ENCODE data around the gene LTBP2. TPM values are rescaled to one million over a fixed set of nuclear protein-coding genes. Genes with fewer than 3 reads are reported as not detected.

The LTBP2 gene
- total RNA-seq, 1 donor from 2014 or later: 39.5 TPM

- DNase-seq (no peak), ATAC-seq (no peak)
- intact Hi-C loops (cut with DNase I): no loop called here
- no peak for TF ChIP-seq CTCF (IDR thresholded peaks at IDR 0.05)
- Histone ChIP-seq H3K4me1 (peaks cover 54% of the 10 kb centered on the region), H3K9me3 (no peaks in the 10 kb centered on the region), H3K27me3 (ENCODE audit: low read depth) (no peaks in the 10 kb centered on the region), H3K4me3 (no peak overlapping the region), H3K27ac (peak overlapping the region; percentile 18), H3K36me3 (no peaks in the 10 kb centered on the region)
Measured at GRCh38 chr14:74591394-74591793, 20.6 kb downstream of the LTBP2 start.

- no peak for DNase-seq
- ATAC-seq: no peak
- Histone ChIP-seq H3K4me1 (peaks cover 36% of the 10 kb centered on the region), H3K27ac (no peak overlapping the region), H3K36me3 (no peaks in the 10 kb centered on the region), H3K27me3 (ENCODE audit: low read depth) (no peaks in the 10 kb centered on the region), H3K4me3 (no peak overlapping the region), H3K9me3 (no peaks in the 10 kb centered on the region)
- TF ChIP-seq CTCF (IDR thresholded peaks at IDR 0.05): no peak
- intact Hi-C loops (cut with DNase I): no loop called here
Measured at GRCh38 chr14:74589291-74589879, 22.7 kb downstream of the LTBP2 start.

- intact Hi-C loops (cut with DNase I): no loop called here
- Histone ChIP-seq H3K27ac (no peak overlapping the region), H3K27me3 (ENCODE audit: low read depth) (no peaks in the 10 kb centered on the region), H3K4me1 (peaks cover 31% of the 10 kb centered on the region), H3K4me3 (no peak overlapping the region), H3K36me3 (no peaks in the 10 kb centered on the region), H3K9me3 (no peaks in the 10 kb centered on the region)
- TF ChIP-seq CTCF (IDR thresholded peaks at IDR 0.05): no peak
- ATAC-seq (no peak), DNase-seq (no peak)
Measured at GRCh38 chr14:74587363-74587707, 24.7 kb downstream of the LTBP2 start.

- H3K4me3 ChIP-seq: no peak overlapping the region
- H3K36me3 ChIP-seq: no peaks in the 10 kb centered on the region
- ATAC-seq (no peak), DNase-seq (no peak)
- H3K27ac ChIP-seq: no peak overlapping the region
- peaks cover 26% of the 10 kb centered on the region for H3K4me1 ChIP-seq
- H3K27me3 ChIP-seq (ENCODE audit: low read depth): no peaks in the 10 kb centered on the region
- TF ChIP-seq CTCF (IDR thresholded peaks at IDR 0.05): no peak
- H3K9me3 ChIP-seq: no peaks in the 10 kb centered on the region
- intact Hi-C loops (cut with DNase I): no loop called here
Measured at GRCh38 chr14:74586681-74587362, 25.2 kb downstream of the LTBP2 start.

- ATAC-seq: no peak
- Histone ChIP-seq H3K36me3 (no peaks in the 10 kb centered on the region), H3K4me1 (peaks cover 15% of the 10 kb centered on the region), H3K9me3 (no peaks in the 10 kb centered on the region), H3K27ac (no peak overlapping the region), H3K4me3 (no peak overlapping the region), H3K27me3 (ENCODE audit: low read depth) (no peaks in the 10 kb centered on the region)
- intact Hi-C loops (cut with DNase I): no loop called here
- TF ChIP-seq CTCF (IDR thresholded peaks at IDR 0.05): no peak
- DNase-seq: peak; percentile 24
Measured at GRCh38 chr14:74585406-74586335, 26.4 kb downstream of the LTBP2 start.

Measured in lower lobe of right lung (tissue), 2 donors.